ENCODE data around the gene CHGA. TPM values are rescaled to one million over a fixed set of nuclear protein-coding genes. Genes with fewer than 3 reads are reported as not detected.

Gene CHGA
- total and polyA plus RNA-seq, 2 of the 13 experiments (the other 11 are each of a cell fraction or from before 2014, with no cell fraction given) = not detected

DNA sequence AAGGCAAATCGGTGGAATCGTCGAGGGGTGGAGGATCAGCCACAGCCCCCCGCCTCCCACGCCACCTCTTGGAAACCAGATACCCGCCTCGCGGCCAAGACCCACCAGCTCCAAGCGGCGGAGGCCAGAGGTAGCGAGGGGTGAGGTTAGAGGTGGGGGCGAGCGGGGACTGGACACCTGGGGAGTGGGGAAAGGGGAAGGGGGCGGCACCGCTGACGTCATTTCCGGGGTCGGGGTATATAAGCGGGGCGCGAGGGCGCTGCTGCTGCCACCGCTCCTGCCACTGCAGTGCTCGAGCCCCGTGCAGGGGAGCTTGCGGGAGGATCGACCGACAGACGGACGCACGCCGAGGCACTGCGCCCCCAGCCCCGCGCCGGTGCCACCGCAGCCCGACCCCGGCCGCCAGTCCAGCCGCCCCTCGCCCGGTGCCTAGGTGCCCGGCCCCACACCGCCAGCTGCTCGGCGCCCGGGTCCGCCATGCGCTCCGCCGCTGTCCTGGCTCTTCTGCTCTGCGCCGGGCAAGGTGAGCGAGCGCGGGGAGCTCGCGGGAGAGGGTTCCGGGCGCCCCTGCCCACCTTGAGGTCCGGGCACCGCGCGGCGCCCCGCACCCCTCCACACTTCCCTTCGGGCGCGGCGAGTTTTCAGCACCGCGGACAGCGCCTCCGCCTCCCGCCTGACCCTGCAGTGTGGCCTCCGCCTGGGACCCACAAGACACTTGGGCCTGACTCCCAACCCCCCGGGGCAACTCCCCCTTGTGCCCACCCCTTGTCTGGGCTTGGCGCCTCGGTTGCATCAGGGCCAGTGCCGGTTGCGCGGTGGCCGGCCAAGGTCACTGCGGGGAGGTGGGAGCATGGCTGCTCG lies at the start of gene CHGA (continued):
- TF ChIP-seq ZMAT3 (CRISPR knock-in tag; conservative IDR thresholded peaks at IDR 0.05) = peak; percentile 98
- TF ChIP-seq MBNL3 (CRISPR knock-in tag; conservative IDR thresholded peaks at IDR 0.05) = no peak
- TF ChIP-seq ZNF333 (CRISPR knock-in tag; IDR thresholded peaks at IDR 0.05; ENCODE audit: borderline replicate concordance) = peak; percentile 92; the same call in 1 of the 2 replicates
- TF ChIP-seq, protein P1, sequence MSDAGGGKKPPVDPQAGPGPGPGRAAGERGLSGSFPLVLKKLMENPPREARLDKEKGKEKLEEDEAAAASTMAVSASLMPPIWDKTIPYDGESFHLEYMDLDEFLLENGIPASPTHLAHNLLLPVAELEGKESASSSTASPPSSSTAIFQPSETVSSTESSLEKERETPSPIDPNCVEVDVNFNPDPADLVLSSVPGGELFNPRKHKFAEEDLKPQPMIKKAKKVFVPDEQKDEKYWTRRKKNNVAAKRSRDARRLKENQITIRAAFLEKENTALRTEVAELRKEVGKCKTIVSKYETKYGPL (CRISPR knock-in tag; IDR thresholded peaks at IDR 0.05) = peak; percentile 67; the same call in 1 of the 2 replicates
- peak; percentile 97 for TF ChIP-seq ZNF766 (CRISPR knock-in tag; IDR thresholded peaks at IDR 0.05; ENCODE audit: borderline replicate concordance)
- peak; percentile 89 for TF ChIP-seq ZNF546 (CRISPR knock-in tag; conservative IDR thresholded peaks at IDR 0.05)
- TF ChIP-seq, protein P2, sequence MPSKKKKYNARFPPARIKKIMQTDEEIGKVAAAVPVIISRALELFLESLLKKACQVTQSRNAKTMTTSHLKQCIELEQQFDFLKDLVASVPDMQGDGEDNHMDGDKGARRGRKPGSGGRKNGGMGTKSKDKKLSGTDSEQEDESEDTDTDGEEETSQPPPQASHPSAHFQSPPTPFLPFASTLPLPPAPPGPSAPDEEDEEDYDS (CRISPR knock-in tag; IDR thresholded peaks at IDR 0.05) = peak; percentile 33; the same call in 1 of the 2 replicates
- TF ChIP-seq, protein P3, sequence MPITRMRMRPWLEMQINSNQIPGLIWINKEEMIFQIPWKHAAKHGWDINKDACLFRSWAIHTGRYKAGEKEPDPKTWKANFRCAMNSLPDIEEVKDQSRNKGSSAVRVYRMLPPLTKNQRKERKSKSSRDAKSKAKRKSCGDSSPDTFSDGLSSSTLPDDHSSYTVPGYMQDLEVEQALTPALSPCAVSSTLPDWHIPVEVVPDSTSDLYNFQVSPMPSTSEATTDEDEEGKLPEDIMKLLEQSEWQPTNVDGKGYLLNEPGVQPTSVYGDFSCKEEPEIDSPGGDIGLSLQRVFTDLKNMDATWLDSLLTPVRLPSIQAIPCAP (CRISPR knock-in tag; IDR thresholded peaks at IDR 0.05; ENCODE audit: low read depth) = 0 out of 2 replicates have a peak, but pooled peaks have one; percentile 53
- TF ChIP-seq, protein P4, sequence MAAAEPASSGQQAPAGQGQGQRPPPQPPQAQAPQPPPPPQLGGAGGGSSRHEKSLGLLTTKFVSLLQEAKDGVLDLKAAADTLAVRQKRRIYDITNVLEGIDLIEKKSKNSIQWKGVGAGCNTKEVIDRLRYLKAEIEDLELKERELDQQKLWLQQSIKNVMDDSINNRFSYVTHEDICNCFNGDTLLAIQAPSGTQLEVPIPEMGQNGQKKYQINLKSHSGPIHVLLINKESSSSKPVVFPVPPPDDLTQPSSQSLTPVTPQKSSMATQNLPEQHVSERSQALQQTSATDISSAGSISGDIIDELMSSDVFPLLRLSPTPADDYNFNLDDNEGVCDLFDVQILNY (CRISPR knock-in tag; conservative IDR thresholded peaks at IDR 0.05) = peak; percentile 78
- TF ChIP-seq ZNF720 (CRISPR knock-in tag; IDR thresholded peaks at IDR 0.05) = no peak
- TF ChIP-seq, protein P5, sequence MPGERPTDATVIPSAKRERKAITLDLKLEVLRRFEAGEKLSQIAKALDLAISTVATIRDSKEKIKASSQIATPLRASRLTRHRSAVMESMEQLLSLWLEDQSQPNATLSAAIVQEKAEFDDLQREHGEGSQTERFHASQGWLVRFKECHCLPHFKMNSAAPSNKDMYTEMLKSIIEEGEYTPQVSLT (CRISPR knock-in tag; IDR thresholded peaks at IDR 0.05; ENCODE audit: borderline replicate concordance, low read depth) = no peak; the same call in 1 of the 2 replicates
- no peak for TF ChIP-seq ZNF619 (CRISPR knock-in tag; IDR thresholded peaks at IDR 0.05)
- TF ChIP-seq, protein P6, sequence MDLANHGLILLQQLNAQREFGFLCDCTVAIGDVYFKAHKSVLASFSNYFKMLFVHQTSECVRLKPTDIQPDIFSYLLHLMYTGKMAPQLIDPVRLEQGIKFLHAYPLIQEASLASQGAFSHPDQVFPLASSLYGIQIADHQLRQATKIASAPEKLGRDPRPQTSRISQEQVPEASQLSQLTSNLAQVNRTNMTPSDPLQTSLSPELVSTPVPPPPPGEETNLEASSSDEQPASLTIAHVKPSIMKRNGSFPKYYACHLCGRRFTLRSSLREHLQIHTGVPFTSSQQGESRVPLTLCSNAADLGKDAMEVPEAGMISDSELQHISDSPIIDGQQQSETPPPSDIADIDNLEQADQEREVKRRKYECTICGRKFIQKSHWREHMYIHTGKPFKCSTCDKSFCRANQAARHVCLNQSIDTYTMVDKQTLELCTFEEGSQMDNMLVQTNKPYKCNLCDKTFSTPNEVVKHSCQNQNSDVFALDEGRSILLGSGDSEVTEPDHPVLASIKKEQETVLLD (CRISPR knock-in tag; IDR thresholded peaks at IDR 0.05; ENCODE audit: low read depth) = no peak
- no peak for TF ChIP-seq ZNF737 (CRISPR knock-in tag; IDR thresholded peaks at IDR 0.05; ENCODE audit: borderline replicate concordance)
- peak; percentile 62 for TF ChIP-seq BCL6 (CRISPR knock-in tag; IDR thresholded peaks at IDR 0.05)
- TF ChIP-seq ZNF224 (CRISPR knock-in tag; IDR thresholded peaks at IDR 0.05) = no peak
- TF ChIP-seq, protein P7, sequence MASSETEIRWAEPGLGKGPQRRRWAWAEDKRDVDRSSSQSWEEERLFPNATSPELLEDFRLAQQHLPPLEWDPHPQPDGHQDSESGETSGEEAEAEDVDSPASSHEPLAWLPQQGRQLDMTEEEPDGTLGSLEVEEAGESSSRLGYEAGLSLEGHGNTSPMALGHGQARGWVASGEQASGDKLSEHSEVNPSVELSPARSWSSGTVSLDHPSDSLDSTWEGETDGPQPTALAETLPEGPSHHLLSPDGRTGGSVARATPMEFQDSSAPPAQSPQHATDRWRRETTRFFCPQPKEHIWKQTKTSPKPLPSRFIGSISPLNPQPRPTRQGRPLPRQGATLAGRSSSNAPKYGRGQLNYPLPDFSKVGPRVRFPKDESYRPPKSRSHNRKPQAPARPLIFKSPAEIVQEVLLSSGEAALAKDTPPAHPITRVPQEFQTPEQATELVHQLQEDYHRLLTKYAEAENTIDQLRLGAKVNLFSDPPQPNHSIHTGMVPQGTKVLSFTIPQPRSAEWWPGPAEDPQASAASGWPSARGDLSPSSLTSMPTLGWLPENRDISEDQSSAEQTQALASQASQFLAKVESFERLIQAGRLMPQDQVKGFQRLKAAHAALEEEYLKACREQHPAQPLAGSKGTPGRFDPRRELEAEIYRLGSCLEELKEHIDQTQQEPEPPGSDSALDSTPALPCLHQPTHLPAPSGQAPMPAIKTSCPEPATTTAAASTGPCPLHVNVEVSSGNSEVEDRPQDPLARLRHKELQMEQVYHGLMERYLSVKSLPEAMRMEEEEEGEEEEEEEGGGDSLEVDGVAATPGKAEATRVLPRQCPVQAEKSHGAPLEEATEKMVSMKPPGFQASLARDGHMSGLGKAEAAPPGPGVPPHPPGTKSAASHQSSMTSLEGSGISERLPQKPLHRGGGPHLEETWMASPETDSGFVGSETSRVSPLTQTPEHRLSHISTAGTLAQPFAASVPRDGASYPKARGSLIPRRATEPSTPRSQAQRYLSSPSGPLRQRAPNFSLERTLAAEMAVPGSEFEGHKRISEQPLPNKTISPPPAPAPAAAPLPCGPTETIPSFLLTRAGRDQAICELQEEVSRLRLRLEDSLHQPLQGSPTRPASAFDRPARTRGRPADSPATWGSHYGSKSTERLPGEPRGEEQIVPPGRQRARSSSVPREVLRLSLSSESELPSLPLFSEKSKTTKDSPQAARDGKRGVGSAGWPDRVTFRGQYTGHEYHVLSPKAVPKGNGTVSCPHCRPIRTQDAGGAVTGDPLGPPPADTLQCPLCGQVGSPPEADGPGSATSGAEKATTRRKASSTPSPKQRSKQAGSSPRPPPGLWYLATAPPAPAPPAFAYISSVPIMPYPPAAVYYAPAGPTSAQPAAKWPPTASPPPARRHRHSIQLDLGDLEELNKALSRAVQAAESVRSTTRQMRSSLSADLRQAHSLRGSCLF (CRISPR knock-in tag; IDR thresholded peaks at IDR 0.05; ENCODE audit: borderline replicate concordance) = peak; percentile 94
- TF ChIP-seq CEBPB (IDR thresholded peaks at IDR 0.05; ENCODE audit: borderline replicate concordance, low read depth, low read length) = peak; percentile 53; the same call in 1 of the 2 replicates
